ENCODE measurements around the gene COBLL1. TPM values are rescaled to one million over a fixed set of nuclear protein-coding genes. Genes with fewer than 3 reads are reported as not detected.

The COBLL1 gene
- total RNA-seq, 2 experiments from 2014 or later = 0.53 TPM; not detected in 1

GRCh38 chr2:164754157-164755093 is 87.2 kb downstream of the COBLL1 start:
- TF ChIP-seq, protein P1, sequence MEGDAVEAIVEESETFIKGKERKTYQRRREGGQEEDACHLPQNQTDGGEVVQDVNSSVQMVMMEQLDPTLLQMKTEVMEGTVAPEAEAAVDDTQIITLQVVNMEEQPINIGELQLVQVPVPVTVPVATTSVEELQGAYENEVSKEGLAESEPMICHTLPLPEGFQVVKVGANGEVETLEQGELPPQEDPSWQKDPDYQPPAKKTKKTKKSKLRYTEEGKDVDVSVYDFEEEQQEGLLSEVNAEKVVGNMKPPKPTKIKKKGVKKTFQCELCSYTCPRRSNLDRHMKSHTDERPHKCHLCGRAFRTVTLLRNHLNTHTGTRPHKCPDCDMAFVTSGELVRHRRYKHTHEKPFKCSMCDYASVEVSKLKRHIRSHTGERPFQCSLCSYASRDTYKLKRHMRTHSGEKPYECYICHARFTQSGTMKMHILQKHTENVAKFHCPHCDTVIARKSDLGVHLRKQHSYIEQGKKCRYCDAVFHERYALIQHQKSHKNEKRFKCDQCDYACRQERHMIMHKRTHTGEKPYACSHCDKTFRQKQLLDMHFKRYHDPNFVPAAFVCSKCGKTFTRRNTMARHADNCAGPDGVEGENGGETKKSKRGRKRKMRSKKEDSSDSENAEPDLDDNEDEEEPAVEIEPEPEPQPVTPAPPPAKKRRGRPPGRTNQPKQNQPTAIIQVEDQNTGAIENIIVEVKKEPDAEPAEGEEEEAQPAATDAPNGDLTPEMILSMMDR (IDR thresholded peaks at IDR 0.05) = no peak
- no peak overlapping the region for H3K27ac ChIP-seq (ENCODE audit: low read depth in 1 of 2, low read length in 2 of 2)
- H3K9me3 ChIP-seq (ENCODE audit: control insufficient read depth in 1 of 2, insufficient read depth in 1 of 2, low read length in 2 of 2) = no peaks in the 10 kb centered on the region
- DNase-seq (no peak), ATAC-seq (ENCODE audit: poor library complexity) (no peak)
- no peaks in the 10 kb centered on the region for H3K4me1 Mint-ChIP-seq (ENCODE audit: low read depth)
- no peak overlapping the region for H3K4me3 Mint-ChIP-seq
- H3K9me3 Mint-ChIP-seq = no peaks in the 10 kb centered on the region
- no peaks in the 10 kb centered on the region for H3K36me3 ChIP-seq (ENCODE audit: insufficient read depth, low read length)
- intact Hi-C loops (cut with DNase I, micrococcal nuclease) = no loop called here
- H3K27me3 ChIP-seq (ENCODE audit: control insufficient read depth in 1 of 2, insufficient read depth in 2 of 2, low read length in 2 of 2) = no peaks in the 10 kb centered on the region
- no peak overlapping the region for H3K27ac Mint-ChIP-seq
- H3K4me1 ChIP-seq (ENCODE audit: insufficient read depth, low read length) = no peaks in the 10 kb centered on the region
- no peaks in the 10 kb centered on the region for H3K36me3 Mint-ChIP-seq (ENCODE audit: low read depth)
- CTCF ChIA-PET = no interaction called here
- no peak overlapping the region for H3K4me3 ChIP-seq (ENCODE audit: low read length)
- H3K27me3 Mint-ChIP-seq = no peaks in the 10 kb centered on the region
- POLR2A ChIA-PET = no interaction called here

- intact Hi-C loops (cut with DNase I, micrococcal nuclease) = no loop called here
- no peak for ATAC-seq (ENCODE audit: poor library complexity)
- CTCF ChIA-PET = no interaction called here
These were observed 88.7 kb downstream of the COBLL1 start for GRCh38 chr2:164752956-164753355.

GRCh38 chr2:164747783-164748433 is 93.7 kb downstream of the COBLL1 start:
- Mint-ChIP-seq H3K27me3 (no peaks in the 10 kb centered on the region), H3K4me3 (no peak overlapping the region), H3K27ac (no peak overlapping the region), H3K4me1 (ENCODE audit: low read depth) (no peaks in the 10 kb centered on the region), H3K9me3 (no peaks in the 10 kb centered on the region), H3K36me3 (ENCODE audit: low read depth) (no peaks in the 10 kb centered on the region)
- no peak overlapping the region for H3K4me3 ChIP-seq (ENCODE audit: low read length)
- no peaks in the 10 kb centered on the region for H3K9me3 ChIP-seq (ENCODE audit: control insufficient read depth in 1 of 2, insufficient read depth in 1 of 2, low read length in 2 of 2)
- no peaks in the 10 kb centered on the region for H3K36me3 ChIP-seq (ENCODE audit: insufficient read depth, low read length)
- no peak for DNase-seq
- no peak overlapping the region for H3K27ac ChIP-seq (ENCODE audit: low read depth in 1 of 2, low read length in 2 of 2)
- TF ChIP-seq, protein P1 (IDR thresholded peaks at IDR 0.05) = no peak
- intact Hi-C loops (cut with DNase I, micrococcal nuclease) = no loop called here
- ChIA-PET POLR2A (no interaction called here), CTCF (no interaction called here)
- no peaks in the 10 kb centered on the region for H3K4me1 ChIP-seq (ENCODE audit: insufficient read depth, low read length)
- H3K27me3 ChIP-seq (ENCODE audit: control insufficient read depth in 1 of 2, insufficient read depth in 2 of 2, low read length in 2 of 2) = no peaks in the 10 kb centered on the region
- no peak for ATAC-seq (ENCODE audit: poor library complexity)

More at GRCh38 chr2:164752956-164753355, 88.7 kb downstream of the COBLL1 start:
- no peaks in the 10 kb centered on the region for H3K4me1 Mint-ChIP-seq (ENCODE audit: low read depth)
- H3K4me3 Mint-ChIP-seq = no peak overlapping the region
- no peaks in the 10 kb centered on the region for H3K36me3 ChIP-seq (ENCODE audit: insufficient read depth, low read length)
- no peaks in the 10 kb centered on the region for H3K9me3 Mint-ChIP-seq
- no peak overlapping the region for H3K27ac ChIP-seq (ENCODE audit: low read depth in 1 of 2, low read length in 2 of 2)
- TF ChIP-seq, protein P1 (IDR thresholded peaks at IDR 0.05) = no peak
- H3K27me3 ChIP-seq (ENCODE audit: control insufficient read depth in 1 of 2, insufficient read depth in 2 of 2, low read length in 2 of 2) = no peaks in the 10 kb centered on the region
- POLR2A ChIA-PET = no interaction called here
- no peaks in the 10 kb centered on the region for H3K9me3 ChIP-seq (ENCODE audit: control insufficient read depth in 1 of 2, insufficient read depth in 1 of 2, low read length in 2 of 2)
- no peak overlapping the region for H3K27ac Mint-ChIP-seq
- DNase-seq = no peak
- no peaks in the 10 kb centered on the region for H3K36me3 Mint-ChIP-seq (ENCODE audit: low read depth)
- no peaks in the 10 kb centered on the region for H3K27me3 Mint-ChIP-seq
- H3K4me1 ChIP-seq (ENCODE audit: insufficient read depth, low read length) = no peaks in the 10 kb centered on the region
- no peak overlapping the region for H3K4me3 ChIP-seq (ENCODE audit: low read length)

All from CD4-positive, alpha-beta T cell (primary cell).